Tibial artery (tissue), 4 donors: ENCODE results near the gene SLC44A3.

ENCODE experiments used
- DNase-seq, 2 donors: peaks; one replicate each; pipeline ENCODE4 v3.0.0-alpha.2; 2019
- H3K27ac ChIP-seq, 2 donors: fragments of 200-600 bp; sonication (generic) in 1 of 2; 1 replicate in 1 of 2; 2 replicates in 1 of 2; pipeline ENCODE4 v1.5.1; 2018 to 2019; ENCODE audit warnings: mild to moderate bottlenecking in 1 of 2
- H3K27me3 ChIP-seq, 2 donors: fragments of 200-600 bp; sonication (generic) in 1 of 2; one replicate each; pipeline versions ENCODE4 v1.5.1 to v1.6.0; 2016 to 2019
- H3K36me3 ChIP-seq, 3 donors: fragments of 200-600 bp; sonication (generic) in 2 of 3; one replicate each; pipeline ENCODE4 v1.5.1; 2016 to 2019; ENCODE audit warnings: mild to moderate bottlenecking in 2 of 3
- H3K4me1 ChIP-seq, 4 donors: fragments of 200-600 bp; sonication (generic) in 2 of 4; 1 replicate in 3 of 4; 2 replicates in 1 of 4; pipeline ENCODE4 v1.5.1; 2016 to 2019
- H3K4me3 ChIP-seq, 2 donors: fragments of 200-600 bp; sonication (generic) in 1 of 2; 1 replicate in 1 of 2; 2 replicates in 1 of 2; pipeline ENCODE4 v1.5.1; 2018 to 2019; ENCODE audit warnings: mild to moderate bottlenecking in 2 of 2
- H3K9me3 ChIP-seq, 3 donors: fragments of 200-600 bp; sonication (generic) in 1 of 3; one replicate each; pipeline ENCODE4 v1.5.1; 2016 to 2019
- intact Hi-C: fragments of 100-400 bp; cut with DNase I; formaldehyde crosslinking; loops from one replicate; pipeline ENCODE4 v1.15.0; 2023; ENCODE audit warnings: low total_unique reads
- TF ChIP-seq, protein P1 (sequence below), 2 experiments: fragments of 200-600 bp in 1 of 2; fragments of 450-650 bp in 1 of 2; IDR thresholded peaks; one replicate each; pipeline ENCODE4 v1.5.1; 2017 to 2019; ENCODE audit warnings: antibody characterized with exemption in 2 of 2, mild to moderate bottlenecking in 1 of 2, moderate library complexity in 1 of 2

The SLC44A3 gene

DNA sequence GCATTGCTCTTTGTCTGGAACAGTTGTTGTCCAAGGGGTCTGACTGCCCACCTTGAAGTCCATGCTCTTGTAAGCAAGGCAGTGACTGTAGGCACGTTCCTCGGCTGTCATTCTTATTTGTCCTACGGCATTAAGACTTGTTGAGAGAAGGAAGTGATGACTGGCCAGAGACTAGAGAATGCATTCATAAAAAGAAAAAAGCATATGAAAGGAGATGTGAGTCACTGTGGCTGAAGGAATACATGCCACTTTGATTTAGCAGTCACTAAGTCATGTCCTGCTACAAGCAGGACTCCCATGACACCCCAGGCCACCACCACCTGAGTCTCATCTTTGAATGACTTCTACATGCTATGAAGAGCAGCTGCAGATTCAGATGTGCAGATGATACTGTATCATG is 56.2 kb downstream of the SLC44A3 start:
- no peaks in the 10 kb centered on the region for H3K4me1 ChIP-seq
- no peak overlapping the region for H3K27ac ChIP-seq
- no peaks in the 10 kb centered on the region for H3K9me3 ChIP-seq
- no peak for DNase-seq
- H3K4me3 ChIP-seq, result no peak overlapping the region
- TF ChIP-seq, protein P1, sequence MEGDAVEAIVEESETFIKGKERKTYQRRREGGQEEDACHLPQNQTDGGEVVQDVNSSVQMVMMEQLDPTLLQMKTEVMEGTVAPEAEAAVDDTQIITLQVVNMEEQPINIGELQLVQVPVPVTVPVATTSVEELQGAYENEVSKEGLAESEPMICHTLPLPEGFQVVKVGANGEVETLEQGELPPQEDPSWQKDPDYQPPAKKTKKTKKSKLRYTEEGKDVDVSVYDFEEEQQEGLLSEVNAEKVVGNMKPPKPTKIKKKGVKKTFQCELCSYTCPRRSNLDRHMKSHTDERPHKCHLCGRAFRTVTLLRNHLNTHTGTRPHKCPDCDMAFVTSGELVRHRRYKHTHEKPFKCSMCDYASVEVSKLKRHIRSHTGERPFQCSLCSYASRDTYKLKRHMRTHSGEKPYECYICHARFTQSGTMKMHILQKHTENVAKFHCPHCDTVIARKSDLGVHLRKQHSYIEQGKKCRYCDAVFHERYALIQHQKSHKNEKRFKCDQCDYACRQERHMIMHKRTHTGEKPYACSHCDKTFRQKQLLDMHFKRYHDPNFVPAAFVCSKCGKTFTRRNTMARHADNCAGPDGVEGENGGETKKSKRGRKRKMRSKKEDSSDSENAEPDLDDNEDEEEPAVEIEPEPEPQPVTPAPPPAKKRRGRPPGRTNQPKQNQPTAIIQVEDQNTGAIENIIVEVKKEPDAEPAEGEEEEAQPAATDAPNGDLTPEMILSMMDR (IDR thresholded peaks at IDR 0.05), result no peak
- intact Hi-C loops, result no loop called here
- H3K27me3 ChIP-seq, result no peaks in the 10 kb centered on the region
- no peaks in the 10 kb centered on the region for H3K36me3 ChIP-seq

DNA sequence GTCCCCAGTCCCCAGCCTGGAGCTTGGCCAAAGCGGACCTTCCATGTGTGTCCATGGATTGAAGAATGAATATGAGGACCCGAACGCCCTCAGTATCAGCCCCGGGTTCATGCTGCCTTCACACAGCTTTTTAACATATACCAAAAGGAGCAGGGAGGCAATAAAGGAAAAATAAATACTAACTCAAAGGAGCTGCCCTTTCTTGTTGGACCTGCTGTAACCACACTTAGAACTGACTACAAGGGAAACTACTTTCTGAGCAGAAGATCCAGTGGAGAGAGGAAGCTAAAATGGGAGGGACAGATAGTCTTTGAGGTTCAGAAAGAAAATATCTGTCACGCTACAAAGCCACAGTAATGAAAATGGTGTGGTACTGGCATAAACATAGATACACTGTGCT is 58.2 kb downstream of the SLC44A3 start:
- intact Hi-C loops, result no loop called here
- peaks cover 0 to under 1% (median 0%) of the 10 kb centered on the region in 4 donors for H3K4me1 ChIP-seq
- no peak overlapping the region for H3K4me3 ChIP-seq
- DNase-seq, result no peak
- H3K27ac ChIP-seq, result no peak overlapping the region
- TF ChIP-seq, protein P1 (IDR thresholded peaks at IDR 0.05), result no peak
- H3K36me3 ChIP-seq, result no peaks in the 10 kb centered on the region
- no peaks in the 10 kb centered on the region for H3K27me3 ChIP-seq
- H3K9me3 ChIP-seq, result no peaks in the 10 kb centered on the region

DNA sequence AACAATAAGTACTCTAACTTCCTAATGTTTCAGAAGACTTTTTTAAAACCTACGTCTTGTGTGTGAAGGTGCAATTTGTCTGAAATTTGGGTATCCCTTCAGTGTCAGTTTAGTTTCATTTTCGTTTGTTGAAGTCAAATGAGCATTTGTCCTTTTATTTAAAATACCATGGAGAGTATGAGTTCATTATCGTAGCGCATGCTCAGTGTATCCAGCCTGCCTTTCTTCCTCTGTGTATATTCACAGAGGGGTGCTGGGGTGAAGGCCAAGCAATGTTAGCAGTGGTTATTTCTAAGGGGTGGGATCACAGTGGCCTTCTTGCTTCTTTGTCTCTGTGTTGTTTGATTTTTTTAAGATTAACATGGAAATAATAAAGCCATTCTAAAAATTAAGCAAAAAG is 63.5 kb downstream of the SLC44A3 start:
- Histone ChIP-seq H3K27ac (peak overlapping the region; percentile 70 to 74), H3K27me3 (no peaks in the 10 kb centered on the region), H3K9me3 (no peaks in the 10 kb centered on the region), H3K4me1 (peaks cover 0 to 22% (median 13%) of the 10 kb centered on the region in 4 donors), H3K36me3 (no peaks in the 10 kb centered on the region), H3K4me3 (peak overlapping the region in 1 of 2 donors; percentile 3)
- TF ChIP-seq, protein P1 (IDR thresholded peaks at IDR 0.05), result no peak
- intact Hi-C loops, result no loop called here
- DNase-seq, result no peak

DNA sequence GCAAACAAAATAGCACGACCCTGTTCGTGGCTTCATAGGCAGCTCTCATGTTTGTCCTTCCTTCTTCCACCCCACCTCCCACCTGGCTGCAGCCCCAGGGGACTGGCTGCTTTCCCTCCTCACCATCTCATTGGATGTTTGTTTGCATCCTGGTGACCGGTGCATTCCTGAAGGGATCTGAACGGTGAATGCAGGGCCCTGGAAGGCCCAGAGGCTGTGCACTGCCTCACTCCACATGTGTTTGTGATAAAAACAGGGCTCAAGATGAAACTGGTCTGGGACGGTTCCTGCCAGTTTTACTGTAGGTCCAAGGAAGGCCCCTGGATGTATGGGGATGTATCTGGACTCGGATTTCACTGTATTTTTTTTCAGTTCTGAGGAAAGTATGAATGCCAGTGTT is 63.9 kb downstream of the SLC44A3 start:
- peaks cover 0 to 22% (median 13%) of the 10 kb centered on the region in 4 donors for H3K4me1 ChIP-seq
- no peaks in the 10 kb centered on the region for H3K36me3 ChIP-seq
- peak overlapping the region in 1 of 2 donors; percentile 3 for H3K4me3 ChIP-seq
- TF ChIP-seq, protein P1 (IDR thresholded peaks at IDR 0.05), result no peak
- intact Hi-C loops, result no loop called here
- H3K27ac ChIP-seq, result peak overlapping the region; percentile 70 to 74
- DNase-seq, result no peak
- H3K9me3 ChIP-seq, result no peaks in the 10 kb centered on the region
- H3K27me3 ChIP-seq, result no peaks in the 10 kb centered on the region

DNA sequence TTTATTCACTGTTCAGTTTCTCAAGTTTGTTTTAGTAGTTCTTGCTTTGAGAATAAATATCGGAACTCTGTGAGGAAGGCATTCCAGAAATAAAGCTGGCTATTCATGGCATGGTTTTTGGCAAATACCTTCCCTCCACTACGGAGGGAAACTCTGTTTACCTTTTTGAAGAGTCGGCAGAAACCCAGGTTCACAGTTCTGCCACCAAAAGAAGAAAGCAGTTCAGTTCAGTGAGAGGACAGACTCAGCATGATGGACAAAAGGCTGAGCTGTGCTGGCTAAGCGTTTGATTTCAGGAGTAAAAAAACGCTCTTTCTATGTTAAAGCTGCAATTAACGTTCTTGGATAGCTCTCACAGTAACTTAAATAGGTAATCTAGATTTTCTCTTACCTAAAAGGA is 64.3 kb downstream of the SLC44A3 start:
- Histone ChIP-seq H3K27ac (peak overlapping the region; percentile 70 to 74), H3K36me3 (no peaks in the 10 kb centered on the region), H3K27me3 (no peaks in the 10 kb centered on the region), H3K9me3 (no peaks in the 10 kb centered on the region), H3K4me1 (peaks cover 0 to 22% (median 13%) of the 10 kb centered on the region in 4 donors), H3K4me3 (no peak overlapping the region)
- TF ChIP-seq, protein P1 (IDR thresholded peaks at IDR 0.05), result no peak
- DNase-seq, result no peak
- intact Hi-C loops, result no loop called here

DNA sequence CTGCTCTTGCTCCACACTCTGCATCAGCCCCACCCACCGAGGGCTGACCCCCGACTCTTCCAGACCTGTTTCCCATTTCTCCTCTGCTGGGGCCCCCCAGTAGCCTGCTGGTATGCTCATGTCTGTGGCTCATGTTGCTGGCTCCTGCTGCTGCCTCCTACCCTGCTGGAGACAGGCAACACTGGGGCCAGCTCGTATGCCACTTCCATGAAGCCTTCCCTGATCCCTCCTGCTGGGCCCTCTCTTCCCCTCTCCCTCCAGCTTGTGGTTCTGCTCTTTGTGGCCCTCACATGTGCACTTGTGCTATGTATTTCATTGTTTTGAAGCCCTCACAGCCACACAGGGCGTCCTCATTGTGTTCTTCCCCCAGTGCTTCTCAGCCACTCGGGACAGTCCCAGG is 66.2 kb downstream of the SLC44A3 start:
- intact Hi-C loops, result no loop called here
- no peak for DNase-seq
- Histone ChIP-seq H3K27me3 (no peaks in the 10 kb centered on the region), H3K36me3 (peaks cover 0 to 11% (median 3%) of the 10 kb centered on the region in 3 donors), H3K4me3 (no peak overlapping the region), H3K27ac (no peak overlapping the region), H3K9me3 (no peaks in the 10 kb centered on the region), H3K4me1 (peaks cover 0 to 22% (median 13%) of the 10 kb centered on the region in 4 donors)
- TF ChIP-seq, protein P1 (IDR thresholded peaks at IDR 0.05), result no peak
